Middle frontal gyrus (tissue), 1 donor: ENCODE measurements around the gene TPP1.

ENCODE experiments used
- DNase-seq: peaks from one replicate; pipeline ENCODE4 v3.0.0-alpha.2; 2015; ENCODE audit warnings: low spot score; ENCODE audit errors: extremely low spot score

Gene TPP1

DNA sequence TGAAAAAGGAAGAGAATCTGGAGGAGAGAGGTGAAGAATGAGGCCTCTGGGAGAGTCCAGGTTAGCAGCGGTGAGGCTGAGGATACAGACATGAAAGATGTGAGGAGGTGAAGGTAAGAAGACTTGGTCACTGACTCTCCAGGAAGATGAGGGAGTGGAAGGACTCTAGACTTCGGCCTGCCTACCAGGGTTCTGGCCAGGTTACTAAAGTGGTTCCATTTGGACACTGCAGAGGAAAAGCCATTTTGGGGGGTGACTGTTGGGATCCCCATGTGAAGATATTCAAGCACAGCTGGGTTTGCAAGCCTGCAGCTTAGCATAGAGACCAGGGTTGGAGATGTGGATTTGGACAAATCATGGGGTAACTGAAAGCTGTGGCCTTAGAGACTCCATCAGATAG lies 28.6 kb upstream of the TPP1 start:
- no peak for DNase-seq

GRCh38 chr11:6646918-6647679 lies 27.9 kb upstream of the TPP1 start:
- no peak for DNase-seq

DNA sequence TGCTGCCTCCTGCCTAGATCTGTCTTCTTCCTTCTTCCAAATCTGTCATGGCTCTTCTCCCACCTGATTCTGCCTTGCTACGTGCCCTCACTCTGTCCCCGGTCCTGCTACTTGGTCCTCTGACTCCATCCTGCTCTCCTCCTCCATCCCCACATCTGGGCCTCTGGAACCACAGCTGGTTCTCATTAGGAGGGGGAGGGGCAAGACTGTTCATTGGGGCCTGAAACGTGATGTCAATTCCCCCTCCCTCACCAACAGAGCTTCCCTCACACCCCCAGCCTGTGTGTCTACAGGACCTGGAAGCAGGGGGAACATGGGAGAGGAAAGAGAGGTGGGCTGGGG lies 27.3 kb upstream of the TPP1 start:
- DNase-seq = no peak

GRCh38 chr11:6646071-6646470 lies 26.8 kb upstream of the TPP1 start:
- DNase-seq = no peak

DNA sequence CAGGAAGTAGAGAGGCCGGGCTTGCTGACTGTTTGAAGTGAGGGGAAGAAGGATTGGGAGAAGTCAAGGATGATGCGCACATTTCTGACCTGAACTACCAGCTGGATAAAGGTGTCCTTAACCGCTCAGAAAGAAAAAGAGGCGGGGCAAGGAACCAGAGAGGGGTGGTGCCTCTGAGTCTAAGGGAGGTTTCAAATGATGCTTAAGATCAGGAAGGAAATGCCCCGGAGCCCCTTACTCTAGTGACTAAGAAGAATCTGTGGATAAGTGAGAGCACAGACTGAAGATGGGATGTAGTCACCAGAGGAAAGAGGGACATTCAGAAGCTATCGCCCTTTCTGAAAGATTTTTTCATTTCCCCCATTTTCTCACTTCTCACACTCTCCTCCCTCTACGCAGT lies 23.7 kb upstream of the TPP1 start:
- DNase-seq = no peak

GRCh38 chr11:6640985-6641701 lies 21.9 kb upstream of the TPP1 start:
- DNase-seq = peak; percentile 43

- no peak for DNase-seq
These were observed 21.1 kb upstream of the TPP1 start for GRCh38 chr11:6640036-6640984.

GRCh38 chr11:6638429-6638828 lies 19.2 kb upstream of the TPP1 start:
- no peak for DNase-seq

DNA sequence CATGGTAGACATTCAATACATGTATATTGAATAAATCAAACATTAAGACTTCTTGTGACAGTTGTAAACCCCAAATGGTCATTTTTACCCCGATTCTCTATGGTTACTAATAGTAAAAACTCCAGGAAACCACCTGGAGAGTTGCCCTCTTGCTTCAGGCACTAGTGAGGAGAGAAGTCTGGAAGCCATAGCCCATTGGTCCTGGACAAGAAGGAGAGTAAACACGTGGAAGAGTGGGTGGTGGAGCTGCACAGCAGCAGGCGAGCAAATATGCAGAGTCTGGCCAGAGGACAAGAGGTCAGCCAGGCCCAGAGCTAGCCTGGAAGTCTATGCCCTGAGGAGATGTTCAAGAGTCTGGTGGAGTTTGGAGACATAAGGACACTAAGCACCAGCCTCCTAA lies 18.6 kb upstream of the TPP1 start:
- no peak for DNase-seq

DNA sequence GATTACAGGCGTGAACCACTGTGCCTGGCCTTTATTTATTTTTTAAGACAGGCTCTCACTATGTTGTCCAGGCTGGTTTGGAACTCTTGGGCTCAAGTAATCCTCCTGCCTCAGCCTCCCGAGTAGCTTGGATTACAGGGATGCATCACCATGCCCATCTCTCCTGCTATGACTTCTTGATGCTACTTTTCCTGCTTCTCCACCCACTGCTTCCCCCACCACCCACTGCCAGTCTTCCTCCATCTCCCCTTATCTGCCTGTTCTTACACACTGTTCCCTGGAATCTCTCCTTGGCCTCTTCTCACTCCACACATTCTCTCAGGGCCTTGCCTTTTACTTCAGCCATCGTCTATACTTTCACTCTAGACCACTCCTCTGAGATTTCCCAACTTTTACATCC lies 17.3 kb upstream of the TPP1 start:
- DNase-seq = no peak

DNA sequence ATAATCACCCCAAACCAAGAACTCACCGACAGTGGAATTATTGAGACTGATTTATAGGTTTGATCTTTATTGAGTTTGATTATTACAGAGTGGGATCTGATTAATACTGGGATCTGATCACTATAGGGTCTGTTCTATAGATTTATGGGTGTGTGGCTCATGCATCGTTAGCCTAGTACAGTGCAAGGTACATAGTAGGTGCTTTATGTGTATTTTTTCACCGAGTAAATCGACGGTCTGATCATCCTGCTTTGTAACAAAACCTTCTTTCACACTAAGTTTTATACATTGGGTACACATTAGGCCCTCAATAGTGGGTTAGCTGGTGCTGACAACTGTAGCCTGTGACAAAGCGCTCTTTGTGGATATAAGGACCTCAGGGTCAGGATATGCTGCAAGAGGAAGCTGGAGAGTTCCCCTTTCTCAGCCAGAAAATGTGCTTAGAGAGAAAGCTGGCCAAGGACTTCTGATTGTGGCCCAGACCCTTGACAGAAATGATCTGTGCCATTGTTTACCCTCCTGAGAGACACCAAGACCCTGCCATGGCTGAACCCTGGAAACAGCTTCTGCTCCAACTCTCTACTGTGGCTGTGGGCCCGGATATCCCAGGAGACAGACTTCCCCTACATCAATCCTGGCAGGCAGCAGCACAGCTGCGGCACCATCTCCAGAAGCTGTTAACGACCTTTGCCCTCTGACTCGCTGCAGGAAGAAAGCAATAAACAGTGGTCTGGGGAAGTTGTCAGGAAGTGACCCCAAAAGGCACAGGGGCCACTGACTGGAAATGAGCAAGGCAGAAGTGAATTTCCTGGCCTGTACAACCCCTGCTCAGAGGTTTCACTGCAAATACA lies 16.1 kb upstream of the TPP1 start:
- peak; percentile 5 for DNase-seq

DNA sequence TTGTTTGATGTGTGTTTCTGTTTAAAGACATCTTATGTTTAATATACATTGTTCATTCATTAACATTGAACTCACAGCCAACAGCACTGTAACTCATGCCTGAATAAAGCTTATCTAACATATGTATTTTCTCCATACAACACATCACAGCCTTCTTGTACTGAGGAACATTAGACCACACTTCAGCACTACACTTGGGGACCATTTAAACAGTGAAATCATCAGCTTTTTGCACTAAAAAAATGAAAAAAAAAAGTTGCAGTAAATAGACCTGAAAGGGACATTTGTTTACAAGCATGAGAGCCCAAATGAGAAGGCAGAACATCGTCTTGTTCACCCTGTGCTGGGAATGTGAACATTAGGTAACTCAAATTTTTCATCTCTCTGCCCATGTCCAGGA lies 15.3 kb upstream of the TPP1 start:
- no peak for DNase-seq

DNA sequence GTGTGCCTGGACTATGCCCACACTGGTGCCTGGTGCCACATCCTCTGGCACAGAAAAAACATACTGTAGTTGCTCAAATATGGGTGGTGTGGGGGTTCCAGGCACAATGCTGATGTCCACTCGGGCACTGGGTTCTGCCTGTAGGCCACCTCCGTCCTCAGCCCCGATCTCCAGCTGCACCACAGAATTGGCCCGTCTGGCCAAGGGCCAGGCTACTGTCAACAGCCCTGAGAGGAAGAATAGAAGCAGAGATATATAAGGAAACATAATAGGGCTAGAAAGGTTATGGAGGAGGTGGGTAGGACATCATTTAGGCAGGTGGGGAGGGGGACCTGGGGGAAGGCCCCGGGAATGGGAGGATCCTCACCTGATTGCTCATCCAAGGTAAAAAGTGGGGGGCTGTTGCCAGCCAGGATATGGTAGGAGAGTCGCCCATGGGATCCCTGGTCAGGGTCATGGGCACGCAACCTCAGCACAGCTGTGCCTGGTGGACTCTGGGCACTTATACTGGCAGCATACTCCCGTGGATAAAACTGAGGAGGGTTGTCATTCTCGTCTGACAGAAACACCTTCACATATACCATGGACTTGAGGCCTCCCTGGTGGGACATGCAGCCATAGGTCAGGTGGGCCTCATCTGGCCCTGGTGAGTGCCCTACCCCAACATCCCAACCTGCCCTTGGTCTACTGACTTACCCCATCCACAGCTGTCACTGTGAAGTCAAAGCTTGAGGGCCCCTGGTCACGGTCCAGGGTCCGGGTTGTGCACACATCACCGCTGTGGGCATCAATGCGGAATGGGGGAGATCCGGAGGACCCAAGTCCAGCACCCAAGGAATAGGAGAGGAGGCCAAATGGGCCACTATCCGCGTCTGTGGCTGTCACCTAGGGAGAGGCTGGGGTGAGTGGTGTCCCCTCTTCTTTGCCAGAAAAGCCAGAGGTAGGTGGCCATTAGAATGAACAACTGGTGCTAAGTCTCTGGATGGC lies 14.5 kb upstream of the TPP1 start:
- DNase-seq = no peak

- no peak for DNase-seq
These were observed 13.2 kb upstream of the TPP1 start for GRCh38 chr11:6632116-6633073.

DNA sequence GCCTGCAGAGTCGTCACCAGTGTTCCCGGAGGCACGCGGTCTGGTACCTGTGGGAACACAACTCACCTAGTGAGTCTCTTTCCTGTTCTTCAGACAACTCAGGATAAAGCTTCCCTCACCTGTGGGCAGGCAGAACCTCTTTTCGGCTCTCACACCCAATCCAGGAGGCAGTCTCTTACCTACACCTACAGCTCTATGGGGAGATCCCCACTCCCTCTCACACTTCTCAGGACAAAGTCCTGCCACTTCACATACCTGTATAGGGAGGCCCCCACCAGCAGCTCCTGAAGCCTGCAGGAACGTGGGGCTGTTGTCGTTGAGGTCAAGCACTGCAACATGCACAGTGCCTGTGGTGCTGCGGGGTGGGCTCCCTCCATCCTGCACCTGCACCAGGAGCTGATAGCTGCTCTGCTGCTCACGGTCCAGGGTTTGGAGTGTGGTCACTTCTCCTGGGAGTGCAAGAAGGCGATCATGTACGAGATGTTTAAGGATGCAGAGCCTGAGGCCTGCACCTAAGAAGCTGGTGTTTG lies 12.2 kb upstream of the TPP1 start:
- no peak for DNase-seq

DNA sequence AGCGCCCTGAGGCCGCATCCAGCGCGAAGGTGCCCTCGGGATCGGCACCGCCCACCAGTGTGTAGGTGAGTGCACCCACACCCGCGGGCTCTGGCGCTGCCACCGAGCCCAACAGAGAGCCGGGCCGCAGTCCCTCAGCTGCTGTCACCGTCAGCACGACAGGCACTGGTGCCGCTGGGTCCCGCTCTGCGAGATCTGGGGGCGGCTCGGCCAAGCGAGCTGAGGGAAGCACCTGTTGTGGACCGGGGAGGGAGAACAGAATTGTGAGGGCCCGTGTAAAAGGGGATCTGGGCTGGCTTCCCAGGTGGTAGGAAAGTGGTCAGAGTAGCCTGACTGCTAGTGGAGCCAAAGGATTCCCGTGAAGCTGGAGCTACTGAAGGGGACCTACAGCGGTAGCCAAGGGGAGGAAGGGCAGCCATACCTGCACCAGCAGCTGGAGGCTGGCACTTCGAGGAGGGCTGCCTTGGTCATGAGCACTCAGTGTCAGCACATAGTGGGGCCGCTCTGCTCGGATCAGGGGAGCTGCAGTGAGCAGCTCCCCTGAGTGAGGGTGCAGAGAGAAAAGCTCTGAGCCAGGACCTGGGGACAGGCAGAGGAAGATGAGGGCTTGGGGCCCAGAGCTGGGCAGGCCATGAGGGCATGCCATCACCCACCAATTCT lies 11.5 kb upstream of the TPP1 start:
- DNase-seq = no peak

DNA sequence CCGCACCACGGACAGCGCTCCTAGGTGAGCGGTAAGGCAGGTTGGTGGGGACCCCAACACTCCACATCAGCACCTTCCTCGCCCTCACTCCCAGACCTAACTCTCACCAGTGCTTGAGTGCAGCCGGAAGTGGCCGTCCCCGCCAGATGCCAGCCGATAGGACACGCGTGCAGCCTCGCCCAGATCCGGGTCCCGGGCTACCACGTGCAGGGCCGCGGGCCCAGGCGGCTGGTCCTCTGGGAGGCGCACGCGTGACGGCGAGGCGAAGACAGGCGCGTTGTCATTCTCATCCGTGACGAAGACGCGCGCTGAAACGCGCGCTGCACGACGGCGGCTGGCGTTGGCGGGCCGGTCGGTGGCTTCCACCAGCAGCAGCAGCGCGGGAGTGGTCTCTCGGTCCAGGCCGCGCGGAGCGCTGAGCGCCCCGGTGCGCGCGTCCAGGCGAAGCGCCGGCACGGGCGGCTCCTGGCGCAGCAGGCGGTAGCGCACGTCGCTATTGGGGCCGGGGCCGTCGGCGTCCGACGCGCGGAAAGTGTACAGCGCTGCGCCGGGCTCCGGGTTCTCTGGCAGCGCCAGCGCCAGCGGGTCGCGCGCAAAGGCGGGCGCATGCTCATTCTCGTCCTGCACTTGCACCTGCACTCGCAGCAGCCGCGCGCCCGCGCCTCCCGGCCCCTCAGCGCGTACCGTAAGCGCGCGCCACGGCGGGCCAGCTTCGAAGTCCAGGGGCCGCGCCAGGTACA lies 10.8 kb upstream of the TPP1 start:
- no peak for DNase-seq
